Sigmoid colon (tissue), 7 donors: ENCODE measurements around the gene EVA1C. TPM values are rescaled to one million over a fixed set of nuclear protein-coding genes. Genes with fewer than 3 reads are reported as not detected.
"Not testable (repeated sequence)": the region's sequence is repeated elsewhere in the genome, so short reads cannot be mapped to it uniquely, and the experiment has no call there.

ENCODE experiments used
- DNase-seq: peaks from one replicate; pipeline ENCODE4 v3.0.0-alpha.2; 2019
- H3K27ac ChIP-seq, 4 donors: fragments of 200-600 bp; sonication (generic); one replicate each; pipeline ENCODE4 v1.5.1; 2016 to 2019; ENCODE audit warnings: mild to moderate bottlenecking in 1 of 4
- H3K27me3 ChIP-seq, 3 donors: fragments of 200-600 bp; sonication (generic); one replicate each; pipeline ENCODE4 v1.5.1; 2019; ENCODE audit warnings: mild to moderate bottlenecking in 1 of 3
- H3K36me3 ChIP-seq, 4 donors: fragments of 200-600 bp; sonication (generic); one replicate each; pipeline ENCODE4 v1.5.1; 2016 to 2019
- H3K4me1 ChIP-seq, 4 donors: fragments of 200-600 bp; sonication (generic); one replicate each; pipeline ENCODE4 v1.5.1; 2017 to 2019
- H3K4me3 ChIP-seq, 4 donors: fragments of 200-600 bp; sonication (generic); one replicate each; pipeline ENCODE4 v1.5.1; 2017 to 2019; ENCODE audit warnings: mild to moderate bottlenecking in 2 of 4, moderate library complexity in 1 of 4
- H3K9me3 ChIP-seq, 4 donors: fragments of 200-600 bp in 3 of 4; sonication (generic) in 3 of 4; one replicate each; pipeline versions ENCODE4 v1.5.1 to v1.6.1; 2013 to 2019
- EP300 ChIP-seq, 4 donors: sonication (generic); formaldehyde crosslinking; IDR thresholded peaks; one replicate each; pipeline ENCODE4 v1.6.1; 2017; ENCODE audit warnings: antibody characterized with exemption in 4 of 4
- POLR2A ChIP-seq, 2 donors: fragments of 450-650 bp; IDR thresholded peaks; one replicate each; pipeline ENCODE4 v1.6.1; 2016; ENCODE audit warnings: antibody characterized with exemption in 2 of 2, mild to moderate bottlenecking in 2 of 2, moderate library complexity in 2 of 2
- POLR2AphosphoS5 ChIP-seq, 4 donors: sonication (generic); formaldehyde crosslinking; IDR thresholded peaks; one replicate each; pipeline ENCODE4 v1.6.1; 2017; ENCODE audit warnings: antibody characterized with exemption in 4 of 4
- WGBS, 2 donors: extraction: QIAGEN DNeasy Blood & Tissue Kit; methylation state at CpG; one replicate each; pipeline ENCODE4 v1.1.7; 2013; 5-methylcytosine and 5-hydroxymethylcytosine counted together
- intact Hi-C: fragments of 100-400 bp; cut with DNase I; formaldehyde crosslinking; loops from one replicate; pipeline ENCODE4 v1.15.1; 2023
- polyA plus RNA-seq, 3 donors: library from polyadenylated mRNA; stranded (reverse); fragments of 200-250 nt; gene quantifications; one replicate each; pipeline ENCODE4 v1.2.3, GENCODE V29; 2013
- total RNA-seq, 4 donors: library from RNA; depleted of rRNA; stranded (reverse); fragments of >200 nt; gene quantifications; one replicate each; pipeline ENCODE4 v1.1.0, GENCODE V29; 2016
- TF ChIP-seq, protein P1 (sequence below), 4 experiments: fragments of 450-650 bp in 3 of 4; fragments of 200-600 bp in 1 of 4; IDR thresholded peaks; one replicate each; pipeline ENCODE4 v1.5.1; 2016 to 2019; ENCODE audit warnings: antibody characterized with exemption in 4 of 4, mild to moderate bottlenecking in 3 of 4, moderate library complexity in 2 of 4
- donor health status: healthy with polysubstance abuse.
- donor health status: Bipolar disorder and iron deficiency.
- donor health status: healthy.

Gene EVA1C
- total and polyA plus RNA-seq, 7 donors, result 3.5 to 53.8 (median 32.1) TPM

DNA sequence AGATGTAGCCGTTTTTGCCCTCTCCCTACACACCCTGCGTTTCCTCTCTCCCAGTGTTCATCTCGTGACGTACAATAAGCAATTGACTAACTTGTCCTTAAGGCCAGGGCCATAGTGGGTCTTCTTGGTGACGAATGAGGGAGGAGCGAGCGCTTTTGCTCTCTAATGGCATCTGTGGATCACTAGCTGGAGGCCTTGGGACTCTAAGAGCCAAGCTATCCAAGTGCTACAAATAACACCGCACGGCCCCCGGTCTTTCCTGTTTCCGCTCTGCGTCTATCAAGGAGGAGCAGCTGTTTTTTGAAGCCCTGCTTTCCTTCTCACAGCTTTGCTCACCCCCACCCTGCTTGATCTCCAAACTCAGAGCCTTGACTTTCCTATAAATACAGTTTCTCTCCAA, 25.2 kb downstream of the EVA1C start:
- DNase-seq, result no peak
- H3K36me3 ChIP-seq, result no peaks in the 10 kb centered on the region
- TF ChIP-seq POLR2A (IDR thresholded peaks at IDR 0.05) (no peak), EP300 (IDR thresholded peaks at IDR 0.05) (no peak), POLR2AphosphoS5 (IDR thresholded peaks at IDR 0.05) (no peak)
- TF ChIP-seq, protein P1, sequence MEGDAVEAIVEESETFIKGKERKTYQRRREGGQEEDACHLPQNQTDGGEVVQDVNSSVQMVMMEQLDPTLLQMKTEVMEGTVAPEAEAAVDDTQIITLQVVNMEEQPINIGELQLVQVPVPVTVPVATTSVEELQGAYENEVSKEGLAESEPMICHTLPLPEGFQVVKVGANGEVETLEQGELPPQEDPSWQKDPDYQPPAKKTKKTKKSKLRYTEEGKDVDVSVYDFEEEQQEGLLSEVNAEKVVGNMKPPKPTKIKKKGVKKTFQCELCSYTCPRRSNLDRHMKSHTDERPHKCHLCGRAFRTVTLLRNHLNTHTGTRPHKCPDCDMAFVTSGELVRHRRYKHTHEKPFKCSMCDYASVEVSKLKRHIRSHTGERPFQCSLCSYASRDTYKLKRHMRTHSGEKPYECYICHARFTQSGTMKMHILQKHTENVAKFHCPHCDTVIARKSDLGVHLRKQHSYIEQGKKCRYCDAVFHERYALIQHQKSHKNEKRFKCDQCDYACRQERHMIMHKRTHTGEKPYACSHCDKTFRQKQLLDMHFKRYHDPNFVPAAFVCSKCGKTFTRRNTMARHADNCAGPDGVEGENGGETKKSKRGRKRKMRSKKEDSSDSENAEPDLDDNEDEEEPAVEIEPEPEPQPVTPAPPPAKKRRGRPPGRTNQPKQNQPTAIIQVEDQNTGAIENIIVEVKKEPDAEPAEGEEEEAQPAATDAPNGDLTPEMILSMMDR (IDR thresholded peaks at IDR 0.05), result no peak
- H3K4me3 ChIP-seq, result no peak overlapping the region
- intact Hi-C loops, result no loop called here
- WGBS, 2 donors, result 56 to 84% methylated on average over 12 of the region's 12 CpGs
- H3K27me3 ChIP-seq, result no peaks in the 10 kb centered on the region
- H3K4me1 ChIP-seq, result no peaks in the 10 kb centered on the region
- no peak overlapping the region for H3K27ac ChIP-seq
- H3K9me3 ChIP-seq, result no peaks in the 10 kb centered on the region

DNA sequence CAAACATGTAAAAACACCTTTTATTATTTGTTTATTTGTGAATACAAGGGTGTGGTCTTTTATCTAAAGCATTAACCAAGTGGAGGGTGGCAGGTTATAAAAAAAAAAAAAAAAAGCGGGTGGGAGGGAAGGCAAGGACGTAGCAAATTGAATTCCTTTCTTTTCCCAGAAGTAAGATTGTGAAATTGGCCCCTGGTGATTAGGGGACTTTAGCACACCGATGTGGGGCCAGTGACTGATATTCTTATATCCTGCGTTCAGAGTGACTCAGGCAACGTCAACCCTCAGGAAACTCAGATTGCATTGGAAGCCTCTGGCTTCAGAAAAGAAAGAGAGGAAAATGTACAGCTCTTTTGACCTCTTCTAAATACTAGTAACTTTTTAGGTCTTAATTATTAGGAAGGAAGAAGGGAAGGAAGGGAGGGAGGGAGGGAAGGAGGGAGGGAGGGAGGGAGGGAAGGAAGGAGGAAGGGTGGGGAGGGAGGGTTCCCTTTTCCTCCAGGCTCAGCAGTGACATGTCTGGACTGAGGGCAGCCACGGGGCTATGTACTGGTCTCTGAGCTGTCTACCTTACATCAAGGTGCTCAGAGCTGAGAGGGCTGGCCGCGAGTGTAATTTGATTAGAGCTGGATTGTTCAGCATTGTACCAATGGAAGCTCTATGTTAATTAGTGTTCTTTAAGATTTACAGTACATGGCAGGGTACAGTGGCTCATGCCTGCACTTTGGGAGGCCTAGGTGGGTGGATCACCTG, 30.2 kb downstream of the EVA1C start:
- TF ChIP-seq POLR2AphosphoS5 (IDR thresholded peaks at IDR 0.05) (no peak), EP300 (IDR thresholded peaks at IDR 0.05) (no peak), POLR2A (IDR thresholded peaks at IDR 0.05) (no peak)
- TF ChIP-seq, protein P1 (IDR thresholded peaks at IDR 0.05), result no peak
- H3K27ac ChIP-seq, result peak overlapping the region in 1 of 4 donors; percentile 17
- H3K9me3 ChIP-seq, result peaks cover 0 to 6% (median 0%) of the 10 kb centered on the region in 4 donors

DNA sequence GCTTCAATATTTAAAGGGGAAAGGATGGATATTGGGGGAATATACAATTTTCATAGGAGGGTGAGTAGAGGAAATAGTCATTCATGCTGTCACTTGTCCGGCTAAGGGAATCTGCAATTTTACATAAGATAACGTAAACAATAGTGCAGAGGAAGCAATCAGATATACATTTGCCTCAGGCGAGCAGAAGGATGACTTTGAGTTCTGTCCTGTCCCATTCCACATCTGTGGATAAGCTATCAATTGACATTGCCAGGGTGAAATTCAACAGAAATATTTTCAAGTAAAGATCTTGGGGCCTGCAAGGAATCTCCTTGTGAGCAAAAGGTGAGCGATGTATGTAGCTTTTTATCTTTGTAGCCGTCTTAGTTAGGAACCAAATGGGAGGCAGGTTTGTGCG, 32.6 kb downstream of the EVA1C start:
- H3K27me3 ChIP-seq, result no peaks in the 10 kb centered on the region
- intact Hi-C loops, result no loop called here
- H3K9me3 ChIP-seq, result peaks cover 0 to 6% (median 0%) of the 10 kb centered on the region in 4 donors
- no peaks in the 10 kb centered on the region for H3K4me1 ChIP-seq
- 92 to 96% methylated on average over 6 of the region's 6 CpGs for WGBS, 2 donors
- no peak overlapping the region for H3K27ac ChIP-seq
- no peaks in the 10 kb centered on the region for H3K36me3 ChIP-seq
- DNase-seq, result no peak
- H3K4me3 ChIP-seq, result no peak overlapping the region
- TF ChIP-seq POLR2AphosphoS5 (IDR thresholded peaks at IDR 0.05), result no peak

More for the DNA sequence above, 30.2 kb downstream of the EVA1C start:
- H3K36me3 ChIP-seq, result no peaks in the 10 kb centered on the region
- intact Hi-C loops, result no loop called here
- H3K4me3 ChIP-seq, result no peak overlapping the region
- no peak for DNase-seq
- no peaks in the 10 kb centered on the region for H3K4me1 ChIP-seq
- no peaks in the 10 kb centered on the region for H3K27me3 ChIP-seq
- 83 to 89% methylated on average over 8 of the region's 8 CpGs for WGBS, 2 donors

DNA sequence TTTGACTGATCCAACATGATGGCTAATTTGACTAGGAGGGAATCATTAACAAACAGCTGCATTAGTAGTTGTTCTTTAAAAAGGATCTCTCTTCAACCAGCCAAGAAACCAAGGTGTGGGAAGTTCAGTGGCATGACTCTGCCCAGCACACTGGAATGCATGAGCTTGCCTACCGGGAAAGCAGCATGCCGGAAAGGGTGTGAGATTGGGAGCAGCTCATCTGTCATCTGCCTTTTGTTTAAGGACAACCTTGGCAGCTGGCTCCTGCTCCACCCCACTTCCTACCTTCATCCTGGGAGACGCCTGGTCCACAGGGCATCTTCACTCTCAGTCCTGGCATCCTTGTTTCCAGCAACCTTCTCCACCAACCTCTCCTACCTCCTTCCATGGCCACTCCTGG, 33.9 kb downstream of the EVA1C start:
- WGBS, 2 donors, result 91 to 92% methylated on average over 3 of the region's 3 CpGs
- H3K27ac ChIP-seq, result not testable (repeated sequence)

DNA sequence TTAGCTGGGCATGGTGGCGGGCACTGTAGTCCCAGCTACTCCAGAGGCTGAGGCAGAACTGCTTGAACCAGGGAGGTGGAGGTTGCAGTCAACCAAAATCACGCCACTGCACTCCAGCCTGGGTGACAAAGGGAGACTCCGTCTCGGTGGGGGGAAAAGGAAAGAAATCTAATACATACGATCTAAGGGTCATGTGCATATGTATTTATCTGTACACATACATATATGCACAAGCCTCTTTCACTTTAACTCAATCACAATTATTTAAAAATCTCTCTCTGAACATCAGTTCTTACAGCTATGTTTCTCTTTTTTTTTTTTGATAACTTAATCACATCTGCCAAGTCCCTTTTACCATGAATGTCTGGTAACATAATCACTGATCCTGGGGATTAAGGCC, 34.7 kb downstream of the EVA1C start:
- intact Hi-C loops, result no loop called here

More for the DNA sequence above, 33.9 kb downstream of the EVA1C start:
- H3K27me3 ChIP-seq, H3K36me3 ChIP-seq, intact Hi-C loops, DNase-seq, H3K9me3 ChIP-seq, H3K4me3 ChIP-seq: not testable (repeated sequence)
- peaks cover 0 to 12% (median 11%) of the 10 kb centered on the region in 4 donors for H3K4me1 ChIP-seq

More for the DNA sequence above, 34.7 kb downstream of the EVA1C start:
- no peaks in the 10 kb centered on the region for H3K27me3 ChIP-seq
- DNase-seq, result no peak
- no peaks in the 10 kb centered on the region for H3K36me3 ChIP-seq
- H3K9me3 ChIP-seq, result peaks cover 0 to 6% (median 0%) of the 10 kb centered on the region in 4 donors
- TF ChIP-seq POLR2AphosphoS5 (IDR thresholded peaks at IDR 0.05) (no peak), EP300 (IDR thresholded peaks at IDR 0.05) (no peak)
- TF ChIP-seq, protein P1 (IDR thresholded peaks at IDR 0.05), result no peak
- no peak overlapping the region for H3K27ac ChIP-seq
- H3K4me3 ChIP-seq, result no peak overlapping the region
- 92 to 95% methylated on average over 5 of the region's 5 CpGs for WGBS, 2 donors
- peaks cover 0 to 17% (median 15%) of the 10 kb centered on the region in 4 donors for H3K4me1 ChIP-seq
